ENCODE measurements around the gene FRMD3. TPM values are rescaled to one million over a fixed set of nuclear protein-coding genes. Genes with fewer than 3 reads are reported as not detected.

The FRMD3 gene
- total RNA-seq, 1 experiment from 2014 or later = 0.55 TPM

- H3K4me3 Mint-ChIP-seq = no peak overlapping the region
- no peak for DNase-seq
- no peak for TF ChIP-seq CTCF (conservative IDR thresholded peaks at IDR 0.05)
Measured at GRCh38 chr9:83449166-83449565, 89.0 kb downstream of the FRMD3 start.

More at GRCh38 chr9:83449166-83449565, 89.0 kb downstream of the FRMD3 start:
- Histone ChIP-seq H2BK120ac (ENCODE audit: low read depth, low read length, poor library complexity, severe bottlenecking) (no peak overlapping the region), H3K27me3 (ENCODE audit: insufficient read depth, low read length) (no peaks in the 10 kb centered on the region), H3K23ac (ENCODE audit: insufficient read length, low read depth, low read length) (no peak overlapping the region), H3K56ac (ENCODE audit: insufficient read length, low read depth, low read length) (no peak overlapping the region), H3K4ac (ENCODE audit: low read depth, low read length) (no peak overlapping the region), H2AFZ (ENCODE audit: low read length) (no peak overlapping the region), H3K18ac (ENCODE audit: insufficient read length, low read depth, low read length) (no peak overlapping the region), H2BK12ac (ENCODE audit: insufficient read length, low read depth, low read length) (no peak overlapping the region), H2BK5ac (ENCODE audit: insufficient read length, low read length) (no peak overlapping the region), H4K8ac (replicated peaks; ENCODE audit: insufficient read length, low read depth, low read length) (no peak overlapping the region), H3K79me2 (ENCODE audit: insufficient read depth, low read length) (no peaks in the 10 kb centered on the region), H3K27ac (ENCODE audit: insufficient read length, low read depth, low read length) (no peak overlapping the region), H3K9me3 (ENCODE audit: control insufficient read depth, low read depth, low read length) (no peaks in the 10 kb centered on the region), H3K4me1 (ENCODE audit: insufficient read depth, low read length) (no peaks in the 10 kb centered on the region), H3K79me1 (ENCODE audit: insufficient read depth, low read depth, low read length, poor library complexity, severe bottlenecking) (no peaks in the 10 kb centered on the region), H3K4me2 (ENCODE audit: insufficient read depth, insufficient read length, low read length) (no peak overlapping the region), H3T11ph (ENCODE audit: low read length) (no peak overlapping the region), H3K9ac (ENCODE audit: extremely low read depth, insufficient read length, low read length) (no peak overlapping the region), H2BK20ac (ENCODE audit: low read depth, low read length, poor library complexity, severe bottlenecking) (no peak overlapping the region), H4K5ac (ENCODE audit: insufficient read length, low read depth, low read length) (no peak overlapping the region), H2BK15ac (ENCODE audit: low read depth, low read length) (no peak overlapping the region), H2AK5ac (ENCODE audit: insufficient read length, low read length) (no peak overlapping the region), H4K91ac (ENCODE audit: insufficient read length, low read depth, low read length) (no peak overlapping the region), H3K23me2 (ENCODE audit: insufficient read length, low read depth, low read length, poor library complexity, severe bottlenecking) (no peaks in the 10 kb centered on the region), H3K14ac (ENCODE audit: insufficient read depth, low read length) (no peak overlapping the region), H4K20me1 (ENCODE audit: control insufficient read depth, insufficient read depth, insufficient read length) (no peaks in the 10 kb centered on the region)
- Mint-ChIP-seq H3K27ac (no peak overlapping the region), H3K36me3 (ENCODE audit: insufficient read depth in 1 of 3, low read depth in 3 of 3) (no peaks in the 10 kb centered on the region), H3K9me3 (no peaks in the 10 kb centered on the region), H3K27me3 (ENCODE audit: low read depth) (no peaks in the 10 kb centered on the region), H3K4me1 (no peaks in the 10 kb centered on the region)
- WGBS (ENCODE audit: extremely low coverage, insufficient read length, low lambda C conversion rate) = no CpG with 5 or more reads among the region's 5 CpGs

Measured in H9 (cell line).